HEK293 (cell line): ENCODE measurements around the gene CTBP2.
A peak's percentile ranks its signal among the peaks of the same experiment; 100 is the strongest.

Source experiments
- EGR2 ChIP-seq: fragments of 450-650 bp; formaldehyde crosslinking; IDR thresholded peaks from 2 replicates; pipeline ENCODE4 v1.5.1; 2016; ENCODE audit warnings: low read depth, missing biosample characterization, missing genetic modification characterization
- FEZF1 ChIP-seq: fragments of 450-650 bp; formaldehyde crosslinking; IDR thresholded peaks from 2 replicates; pipeline ENCODE4 v1.5.1; 2016; ENCODE audit warnings: missing biosample characterization, missing genetic modification characterization
- GLIS2 ChIP-seq: fragments of 450-650 bp; formaldehyde crosslinking; IDR thresholded peaks from 2 replicates; pipeline ENCODE4 v1.5.1; 2016; ENCODE audit warnings: missing biosample characterization, missing genetic modification characterization
- HOXA7 ChIP-seq: sonication (generic); formaldehyde crosslinking; IDR thresholded peaks from 2 replicates; pipeline ENCODE4 v1.8.1; 2022; ENCODE audit warnings: missing genetic modification reagents, borderline replicate concordance
- KLF10 ChIP-seq: fragments of 450-650 bp; IDR thresholded peaks from 2 replicates; pipeline ENCODE4 v1.5.1; 2018; ENCODE audit warnings: missing biosample characterization, mild to moderate bottlenecking, missing genetic modification characterization
- KLF17 ChIP-seq: fragments of 450-650 bp; formaldehyde crosslinking; IDR thresholded peaks from 2 replicates; pipeline ENCODE4 v1.5.1; 2016; ENCODE audit warnings: missing biosample characterization, missing genetic modification characterization
- KLF9 ChIP-seq: fragments of 450-650 bp; formaldehyde crosslinking; IDR thresholded peaks from 2 replicates; pipeline ENCODE4 v1.5.1; 2016; ENCODE audit warnings: missing biosample characterization, missing genetic modification characterization, low read depth
- MYNN ChIP-seq: fragments of 450-650 bp; formaldehyde crosslinking; IDR thresholded peaks from 2 replicates; pipeline ENCODE4 v1.5.1; 2016; ENCODE audit warnings: missing biosample characterization, missing genetic modification characterization, borderline replicate concordance
- PATZ1 ChIP-seq: fragments of 450-650 bp; formaldehyde crosslinking; IDR thresholded peaks from 2 replicates; pipeline ENCODE4 v1.5.1; 2016; ENCODE audit warnings: missing biosample characterization, missing genetic modification characterization
- PRDM10 ChIP-seq: fragments of 450-650 bp; formaldehyde crosslinking; IDR thresholded peaks from 2 replicates; pipeline ENCODE4 v1.5.1; 2016; ENCODE audit warnings: missing biosample characterization, missing genetic modification characterization
- PRDM4 ChIP-seq: fragments of 450-650 bp; formaldehyde crosslinking; IDR thresholded peaks from 2 replicates; pipeline ENCODE4 v1.5.1; 2017; ENCODE audit warnings: missing biosample characterization, missing genetic modification characterization
- RBAK ChIP-seq: fragments of 450-650 bp; formaldehyde crosslinking; IDR thresholded peaks from 2 replicates; pipeline ENCODE4 v1.5.1; 2016; ENCODE audit warnings: missing biosample characterization, missing genetic modification characterization
- SP7 ChIP-seq: fragments of 450-650 bp; formaldehyde crosslinking; IDR thresholded peaks from 2 replicates; pipeline ENCODE4 v1.5.1; 2016; ENCODE audit warnings: missing biosample characterization, missing genetic modification characterization
- WT1 ChIP-seq: fragments of 450-650 bp; formaldehyde crosslinking; IDR thresholded peaks from 2 replicates; pipeline ENCODE4 v1.5.1; 2016; ENCODE audit warnings: missing biosample characterization, missing genetic modification characterization
- ZBTB20 ChIP-seq: fragments of 450-650 bp; formaldehyde crosslinking; IDR thresholded peaks from 2 replicates; pipeline ENCODE4 v1.5.1; 2016; ENCODE audit warnings: missing biosample characterization, missing genetic modification characterization
- ZBTB48 ChIP-seq: fragments of 450-650 bp; formaldehyde crosslinking; IDR thresholded peaks from 2 replicates; pipeline ENCODE4 v1.5.1; 2016; ENCODE audit warnings: missing biosample characterization, missing genetic modification characterization
- ZFHX2 ChIP-seq: fragments of 450-650 bp; formaldehyde crosslinking; conservative IDR thresholded peaks from 2 replicates; pipeline ENCODE4 v1.5.1; 2016; ENCODE audit warnings: missing biosample characterization, missing genetic modification characterization
- ZIC2 ChIP-seq: fragments of 450-650 bp; formaldehyde crosslinking; IDR thresholded peaks from 2 replicates; pipeline ENCODE4 v1.5.1; 2016; ENCODE audit warnings: missing biosample characterization, missing genetic modification characterization
- ZNF202 ChIP-seq: fragments of 450-650 bp; formaldehyde crosslinking; IDR thresholded peaks from 2 replicates; pipeline ENCODE4 v1.5.1; 2016; ENCODE audit warnings: missing biosample characterization, missing genetic modification characterization, borderline replicate concordance
- ZNF214 ChIP-seq: fragments of 450-650 bp; formaldehyde crosslinking; IDR thresholded peaks from 2 replicates; pipeline ENCODE4 v1.5.1; 2017; ENCODE audit warnings: missing biosample characterization, mild to moderate bottlenecking, missing genetic modification characterization, borderline replicate concordance
- ZNF24 ChIP-seq: fragments of 450-650 bp; formaldehyde crosslinking; IDR thresholded peaks from 2 replicates; pipeline ENCODE4 v1.5.1; 2016; ENCODE audit warnings: missing biosample characterization, missing genetic modification characterization
- ZNF391 ChIP-seq: fragments of 450-650 bp; formaldehyde crosslinking; IDR thresholded peaks from 2 replicates; pipeline ENCODE4 v1.5.1; 2016; ENCODE audit warnings: low read depth, missing biosample characterization, missing genetic modification characterization, borderline replicate concordance
- ZNF488 ChIP-seq: fragments of 450-650 bp; formaldehyde crosslinking; IDR thresholded peaks from 2 replicates; pipeline ENCODE4 v1.5.1; 2016; ENCODE audit warnings: missing biosample characterization, missing genetic modification characterization
- ZNF600 ChIP-seq: fragments of 450-650 bp; formaldehyde crosslinking; IDR thresholded peaks from 2 replicates; pipeline ENCODE4 v1.5.1; 2016; ENCODE audit warnings: missing biosample characterization, missing genetic modification characterization
- ZNF624 ChIP-seq: fragments of 450-650 bp; formaldehyde crosslinking; IDR thresholded peaks from 2 replicates; pipeline ENCODE4 v1.5.1; 2017; ENCODE audit warnings: missing biosample characterization, missing genetic modification characterization
- ZNF777 ChIP-seq: fragments of 450-650 bp; formaldehyde crosslinking; IDR thresholded peaks from 2 replicates; pipeline ENCODE4 v1.5.1; 2017; ENCODE audit warnings: missing biosample characterization, missing genetic modification characterization, borderline replicate concordance
- ZNF837 ChIP-seq: fragments of 450-650 bp; formaldehyde crosslinking; IDR thresholded peaks from 2 replicates; pipeline ENCODE4 v1.5.1; 2016; ENCODE audit warnings: missing biosample characterization, missing genetic modification characterization
- ZSCAN16 ChIP-seq: fragments of 450-650 bp; formaldehyde crosslinking; IDR thresholded peaks from 2 replicates; pipeline ENCODE4 v1.5.1; 2016; ENCODE audit warnings: missing biosample characterization, missing genetic modification characterization
- ZSCAN23 ChIP-seq: fragments of 450-650 bp; formaldehyde crosslinking; IDR thresholded peaks from 2 replicates; pipeline ENCODE4 v1.5.1; 2016; ENCODE audit warnings: missing biosample characterization, missing genetic modification characterization

CTBP2 gene

DNA sequence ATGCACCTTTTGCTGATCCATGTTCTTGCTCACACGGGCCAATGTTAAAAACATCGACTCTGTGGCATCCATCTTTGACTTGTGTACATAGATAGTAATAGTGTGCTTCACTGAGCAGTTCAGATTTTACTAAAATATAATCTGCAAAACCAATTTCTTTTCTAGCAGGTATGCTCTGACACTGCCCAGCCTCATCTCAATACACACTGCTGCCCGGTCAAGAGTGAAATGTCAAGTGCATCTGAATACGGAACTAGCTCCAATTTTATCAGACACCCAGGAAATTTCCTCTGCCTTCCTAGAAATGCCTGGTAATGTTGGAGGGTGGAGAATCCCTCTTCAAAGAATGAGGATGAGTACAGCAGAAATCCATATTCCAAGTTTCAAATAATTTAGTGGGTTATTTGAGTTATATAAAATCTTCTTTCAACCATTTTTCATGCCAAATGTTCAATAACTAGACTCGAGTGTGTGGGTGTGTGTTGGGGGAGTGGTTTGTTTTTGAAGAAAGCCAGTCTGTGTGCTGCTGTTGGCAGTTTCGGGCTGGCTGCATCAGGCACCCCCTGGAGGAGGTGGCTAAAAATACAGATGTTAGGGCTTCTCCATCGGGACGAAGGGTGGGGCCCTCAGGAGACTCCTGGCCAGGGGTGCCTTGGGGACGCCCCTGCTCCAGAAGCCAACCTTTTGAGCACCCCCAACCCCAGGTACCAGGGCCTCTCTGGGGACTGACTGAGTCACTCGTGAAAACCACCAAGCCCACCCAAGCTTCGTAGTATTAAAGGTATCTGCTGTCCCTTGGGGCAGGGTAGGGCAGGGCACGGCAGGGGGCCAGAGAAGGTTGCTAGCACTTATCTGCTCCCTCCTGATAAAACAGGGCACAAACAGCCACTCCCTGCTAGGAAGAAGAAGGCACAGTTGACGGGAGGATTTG, 15.4 kb downstream of the CTBP2 start (continued):
- TF ChIP-seq PRDM10 (tag by site-specific recombination) (peak; percentile 38; the same call in 1 of the 2 replicates), ZSCAN23 (tag by site-specific recombination) (no peak), KLF10 (tag by site-specific recombination) (peak; percentile 74; the same call in 1 of the 2 replicates), WT1 (tag by site-specific recombination) (0 out of 2 replicates have a peak, but pooled peaks have one; percentile 40), ZNF488 (no peak), ZNF837 (tag by site-specific recombination) (no peak), EGR2 (tag by site-specific recombination) (0 out of 2 replicates have a peak, but pooled peaks have one; percentile 18), RBAK (tag by site-specific recombination) (no peak), ZNF624 (tag by site-specific recombination) (no peak), PATZ1 (tag by site-specific recombination) (peak; percentile 22; the same call in 1 of the 2 replicates), ZBTB20 (tag by site-specific recombination) (peak; percentile 69), ZNF24 (tag by site-specific recombination) (no peak), ZBTB48 (peak; percentile 72), KLF17 (peak; percentile 89; the same call in 1 of the 2 replicates), MYNN (no peak), HOXA7 (CRISPR knock-in tag) (no peak), ZFHX2 (peak; percentile 44; the same call in 1 of the 2 replicates), FEZF1 (tag by site-specific recombination) (no peak), PRDM4 (peak; percentile 46; the same call in 1 of the 2 replicates), GLIS2 (tag by site-specific recombination) (peak; percentile 50; the same call in 1 of the 2 replicates), ZNF214 (tag by site-specific recombination) (no peak), SP7 (tag by site-specific recombination) (peak; percentile 34; the same call in 1 of the 2 replicates), KLF9 (tag by site-specific recombination) (peak; percentile 67; the same call in 1 of the 2 replicates), ZSCAN16 (tag by site-specific recombination) (no peak), ZNF600 (peak; percentile 33; the same call in 1 of the 2 replicates), ZNF202 (tag by site-specific recombination) (no peak), ZIC2 (peak; percentile 64), ZNF777 (no peak), ZNF391 (no peak)
